ENCODE results near the gene CCDC157.

DNA sequence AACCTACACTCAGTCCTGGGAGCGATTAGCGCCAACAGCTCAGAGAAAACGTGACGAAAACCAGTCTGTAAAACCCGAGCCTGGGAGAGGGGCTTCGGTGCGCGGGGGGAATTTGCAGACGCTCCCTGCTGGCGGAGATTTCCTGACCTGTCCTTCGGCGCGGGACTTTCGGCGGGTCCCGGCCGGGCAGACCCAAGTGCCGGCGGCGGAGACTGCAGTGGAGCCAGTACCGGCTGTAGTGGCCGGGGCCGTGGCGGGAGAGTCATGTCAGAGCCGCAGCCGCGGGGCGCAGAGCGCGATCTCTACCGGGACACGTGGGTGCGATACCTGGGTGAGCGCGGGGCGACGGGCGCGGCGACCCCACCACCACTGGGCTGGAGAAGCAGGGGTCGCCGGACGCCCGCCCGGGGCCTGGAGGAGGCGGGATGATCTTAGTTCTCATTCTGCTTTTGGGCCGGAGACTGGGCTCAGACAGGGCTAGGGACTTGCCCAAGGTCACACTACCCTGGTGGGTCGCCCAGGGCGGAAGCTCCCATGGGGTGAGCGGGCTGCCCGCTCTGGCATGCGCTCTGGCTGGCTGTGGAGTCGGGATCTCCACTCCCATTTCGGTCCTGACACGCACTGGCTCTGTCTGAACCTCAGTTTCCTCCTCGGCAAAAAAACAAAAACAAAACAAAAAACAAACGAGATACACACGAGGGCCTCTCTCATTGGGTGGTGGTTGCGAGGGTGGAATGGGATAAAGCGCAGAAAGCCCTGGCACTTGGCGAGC, 69.0 kb downstream of the CCDC157 start, which contains the start of gene MTFP1:
- TF ChIP-seq POLR2AphosphoS5 (IDR thresholded peaks at IDR 0.05; ENCODE audit: low read depth, low read length) (peak; percentile 59), TAF1 (IDR thresholded peaks at IDR 0.05; ENCODE audit: borderline replicate concordance, insufficient read depth, low read length) (0 out of 2 replicates have a peak, but pooled peaks have one; percentile 21)

Measured in PFSK-1 (cell line).